DOHH2 (cell line): ENCODE measurements around the gene APCDD1L.

Experiments
- CTCF ChIP-seq: fragments of 200-600 bp; sonication (generic); IDR thresholded peaks from one replicate; pipeline ENCODE4 v1.5.1; 2014; ENCODE audit warnings: antibody characterized with exemption, mild to moderate bottlenecking, low read depth, low read length; ENCODE audit not compliant: poor library complexity, severe bottlenecking
- EZH2phosphoT487 ChIP-seq: fragments of 200-600 bp; sonication (generic); IDR thresholded peaks from 2 replicates; pipeline ENCODE4 v1.6.1; 2017; ENCODE audit warnings: borderline replicate concordance, mild to moderate bottlenecking, antibody characterized with exemption, low read length, moderate library complexity, mixed read lengths

GRCh38 chr20:58549231-58550209 is 34.3 kb upstream of the APCDD1L start:
- TF ChIP-seq CTCF (no peak), EZH2phosphoT487 (no peak)
